Hepatic stellate cell (primary cell): ENCODE results near the gene STK35.
A peak's percentile ranks its signal among the peaks of the same experiment; 100 is the strongest.

Experiments
- DNase-seq: peaks from one replicate; pipeline ENCODE4 v3.0.0; 2011; ENCODE audit warnings: low spot score

STK35 gene

DNA sequence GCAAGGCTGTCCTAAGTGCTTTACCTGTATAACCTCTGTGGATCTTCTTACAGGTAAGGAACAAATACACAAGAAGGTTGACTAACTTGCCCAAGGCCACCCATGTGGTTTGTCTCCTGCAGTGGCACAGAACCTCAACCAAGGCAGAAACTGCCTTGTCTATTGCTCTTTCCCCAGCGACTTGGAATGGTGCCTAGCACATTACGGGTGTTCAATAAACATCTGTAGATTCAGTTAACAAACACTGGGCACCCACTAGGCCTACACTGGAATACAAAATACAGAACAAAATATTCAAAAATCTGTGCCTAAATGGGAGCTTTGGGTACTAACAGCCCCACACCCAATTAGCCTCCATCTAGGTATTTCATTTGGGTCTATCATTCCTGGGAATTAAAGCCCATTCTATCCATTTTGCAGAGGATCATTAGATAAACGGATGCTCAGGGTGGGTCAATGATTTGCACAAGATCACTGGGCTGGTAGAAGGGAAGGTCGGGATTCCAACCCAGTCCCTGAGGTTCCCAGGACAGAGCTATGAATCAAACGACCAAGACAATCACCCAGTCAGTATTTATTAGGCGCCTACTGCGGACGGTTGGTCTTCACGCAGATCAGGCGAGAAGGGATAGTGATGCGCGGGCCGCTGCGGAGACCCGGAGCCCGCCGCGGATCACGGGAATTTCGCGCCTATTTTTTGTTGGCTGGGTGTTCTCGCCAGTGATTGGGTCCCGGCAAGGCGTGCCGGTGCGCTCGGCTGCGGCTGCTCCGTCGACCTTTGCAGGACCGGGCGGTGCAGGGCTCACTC lies at the start of gene STK35:
TSS of gene STK35 (plus strand) at position 771 of the 808 bp plus-strand sequence. CDS start 55 bp downstream, outside the sequence.
- DNase-seq, result peak; percentile 79

DNA sequence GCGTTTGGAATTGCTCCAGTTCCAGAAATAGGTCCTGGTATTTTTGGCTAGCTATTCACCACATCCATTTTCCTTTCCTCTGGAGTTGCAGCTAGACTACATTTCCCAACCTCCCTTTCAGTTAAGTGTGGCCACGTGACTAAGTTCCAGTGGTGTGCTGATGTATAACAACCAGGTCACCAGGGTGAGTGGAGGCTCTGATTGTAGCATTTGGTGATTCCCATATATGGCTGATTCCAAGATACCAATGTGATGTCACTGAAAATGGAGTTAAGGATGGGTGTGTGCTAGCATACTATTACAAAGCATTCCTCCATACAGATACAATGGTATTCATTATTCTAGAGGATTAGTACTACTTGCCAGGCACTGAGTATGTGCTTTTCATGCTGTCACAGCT lies 49.7 kb upstream of the STK35 start:
- DNase-seq, result no peak

DNA sequence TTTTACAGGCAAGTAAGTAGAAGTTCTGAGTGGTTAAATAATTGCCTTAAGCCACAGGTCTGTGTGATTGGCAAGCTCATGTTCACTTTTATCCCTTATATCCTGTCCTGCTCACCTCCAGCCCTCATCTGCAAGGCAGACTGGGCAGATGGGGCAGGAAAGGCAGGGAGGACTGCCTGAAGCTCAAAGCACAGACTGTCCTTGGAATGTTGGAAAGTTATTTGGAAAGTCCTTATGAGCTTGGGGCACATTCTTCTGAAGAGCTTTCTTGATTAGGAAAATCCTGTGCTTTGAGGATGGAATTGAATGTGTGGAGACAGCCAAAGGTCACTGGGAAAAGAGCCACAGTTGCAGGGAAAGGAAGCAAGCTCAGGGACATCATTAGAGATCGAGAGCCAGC lies 48.9 kb upstream of the STK35 start:
- DNase-seq, result no peak

DNA sequence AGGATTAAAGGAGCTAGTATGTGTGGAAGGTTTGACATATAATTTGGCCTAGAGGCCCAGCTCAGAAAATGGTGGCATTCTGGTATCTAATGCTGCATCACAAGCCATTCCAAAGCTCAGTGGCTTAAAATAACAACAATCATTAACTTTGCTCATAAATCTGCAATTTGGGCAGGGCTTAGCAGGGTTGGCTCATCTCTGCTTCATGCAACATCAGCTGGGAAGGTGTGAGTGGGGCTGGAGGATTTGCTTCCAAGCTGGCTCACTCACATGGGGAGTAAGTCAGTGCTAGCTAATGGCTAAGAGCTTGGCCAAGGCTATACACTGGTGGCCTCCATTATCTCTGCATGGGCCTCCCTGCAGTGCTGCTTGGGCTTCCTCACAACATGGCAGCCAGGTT lies 48.0 kb upstream of the STK35 start:
- DNase-seq, result no peak

DNA sequence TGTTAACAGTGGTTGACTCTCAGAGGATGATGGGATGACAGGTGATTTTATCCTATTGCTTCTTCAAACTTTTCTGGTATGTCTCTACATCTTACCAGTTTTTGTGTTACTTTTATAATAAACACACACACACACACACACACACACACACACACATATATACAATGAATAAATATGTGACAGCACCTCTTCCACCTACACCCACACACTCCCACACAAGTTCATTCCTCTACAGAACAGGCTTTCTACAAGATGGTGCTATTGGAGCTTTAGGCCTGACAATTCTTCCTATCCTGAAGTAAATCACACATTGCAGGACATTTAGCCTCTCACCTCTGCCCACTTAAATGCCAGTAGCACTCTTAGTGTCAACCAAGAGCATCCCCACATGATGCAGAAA lies 46.7 kb upstream of the STK35 start:
- DNase-seq, result no peak

DNA sequence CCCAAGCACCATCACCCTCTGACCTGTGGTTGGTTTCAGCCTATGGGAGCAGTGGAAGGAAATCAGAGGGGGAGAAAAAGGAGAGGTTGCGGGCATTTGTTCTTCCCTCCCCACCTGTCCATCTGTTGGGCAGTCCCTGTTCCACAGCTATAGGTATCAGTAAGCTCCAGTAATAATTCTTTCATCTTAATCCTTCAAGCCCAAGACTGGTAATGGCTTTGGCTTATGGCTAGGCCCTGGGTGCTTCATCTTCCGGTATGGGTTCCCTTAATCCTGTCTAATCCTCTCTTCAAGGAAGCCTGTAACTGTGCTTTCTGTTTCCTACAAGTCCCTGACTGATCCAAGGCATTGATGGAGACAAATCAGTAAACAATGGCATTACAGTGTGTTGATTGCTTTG lies 42.2 kb upstream of the STK35 start:
- no peak for DNase-seq

DNA sequence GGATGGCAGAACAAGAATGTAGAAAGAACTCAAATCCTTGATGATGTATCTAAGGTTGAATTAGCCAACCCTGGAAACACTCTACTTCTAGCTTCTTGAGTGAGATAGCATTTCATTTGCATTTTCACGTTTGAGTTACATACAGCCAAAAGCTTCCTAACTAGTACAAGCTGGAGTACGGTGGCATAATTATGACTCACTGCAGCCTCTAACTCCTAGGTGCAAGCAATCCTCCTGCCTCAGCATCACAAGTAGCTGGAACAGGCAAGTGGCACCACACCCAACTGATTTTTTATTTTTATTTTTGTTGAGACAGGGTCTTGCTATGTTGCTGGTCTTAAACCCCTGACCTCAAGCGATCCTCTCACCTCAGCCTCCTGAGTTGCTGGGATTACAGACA lies 36.5 kb upstream of the STK35 start:
- DNase-seq, result no peak

DNA sequence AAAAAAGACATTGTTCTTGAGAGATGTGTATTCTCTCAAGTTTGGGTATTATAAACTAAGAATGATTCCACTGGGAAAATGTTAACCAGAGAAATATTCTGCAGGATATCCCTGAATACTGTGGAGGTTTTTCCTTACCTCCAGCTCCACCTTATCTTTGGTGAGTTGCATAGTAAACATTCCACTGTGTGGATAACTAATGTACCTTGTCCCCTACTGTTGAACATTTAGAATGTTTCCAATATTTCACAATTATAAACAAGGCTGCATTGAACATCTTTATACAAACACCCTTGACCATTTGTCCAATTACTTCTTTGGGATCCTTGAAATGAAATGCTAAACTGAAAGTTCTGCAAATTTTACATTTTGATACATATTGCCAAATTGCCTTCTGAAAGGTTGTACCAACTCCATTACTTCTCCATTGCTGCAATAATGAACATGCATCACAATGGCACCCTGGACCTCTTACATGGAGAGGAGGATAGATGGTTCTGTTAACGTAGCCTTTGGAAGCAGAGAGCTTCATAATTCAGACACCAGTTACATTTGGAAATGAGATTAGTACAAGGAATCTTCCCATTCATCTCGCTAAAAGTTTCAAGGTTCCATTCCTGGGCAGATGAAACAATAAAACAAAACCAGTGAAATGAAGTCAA lies 35.0 kb upstream of the STK35 start:
- DNase-seq, result no peak

DNA sequence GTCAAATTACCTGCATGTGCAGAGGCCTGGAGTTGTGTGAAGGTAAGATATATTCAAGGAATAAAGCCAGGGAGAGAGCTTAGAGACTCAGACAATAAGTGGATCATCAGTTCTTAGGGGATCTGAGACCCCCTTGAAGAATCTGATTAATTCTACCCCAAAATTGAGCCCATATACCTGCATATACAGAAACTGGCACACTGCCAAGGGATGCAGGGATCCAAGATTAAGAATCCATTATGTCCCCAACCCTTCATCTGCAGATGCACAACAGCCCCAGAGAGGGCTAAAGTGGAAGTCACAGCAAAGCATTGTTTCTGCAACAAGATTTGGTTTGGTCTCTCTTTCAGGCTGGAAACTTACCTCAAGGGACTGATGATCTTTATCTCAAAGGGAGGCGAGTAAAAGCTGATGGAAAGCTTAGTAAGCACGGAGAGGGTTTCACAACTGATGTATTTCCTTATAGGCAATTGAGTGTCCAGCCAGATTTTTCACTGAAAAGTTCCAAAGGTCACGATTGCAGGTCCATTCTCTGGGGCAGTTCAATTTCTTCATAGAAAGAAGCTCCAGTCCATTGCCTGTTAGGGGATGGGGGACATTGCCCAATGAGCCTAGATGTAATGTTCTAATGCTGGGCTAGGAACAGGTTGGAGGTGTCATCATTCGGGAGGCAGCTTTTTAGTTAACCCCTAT lies 20.9 kb upstream of the STK35 start:
- DNase-seq, result no peak

DNA sequence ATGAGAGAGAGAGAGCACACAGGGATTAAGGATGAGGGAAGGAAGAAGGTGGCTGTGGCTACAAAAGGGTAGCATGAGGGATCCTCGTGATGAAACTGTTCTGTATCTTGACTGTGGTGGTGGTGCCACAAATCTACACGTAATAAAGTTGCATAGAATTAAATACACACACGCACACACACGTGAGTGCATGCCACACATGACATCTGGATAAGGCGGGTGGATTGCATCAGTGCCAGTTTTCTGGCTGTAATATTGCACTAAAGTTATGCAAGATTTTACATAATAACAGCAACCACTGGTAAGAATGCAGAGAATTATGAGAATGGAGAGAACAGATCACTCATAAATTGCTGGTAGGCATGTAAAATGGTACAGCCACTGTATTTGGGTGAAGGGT lies 16.9 kb upstream of the STK35 start:
- no peak for DNase-seq

DNA sequence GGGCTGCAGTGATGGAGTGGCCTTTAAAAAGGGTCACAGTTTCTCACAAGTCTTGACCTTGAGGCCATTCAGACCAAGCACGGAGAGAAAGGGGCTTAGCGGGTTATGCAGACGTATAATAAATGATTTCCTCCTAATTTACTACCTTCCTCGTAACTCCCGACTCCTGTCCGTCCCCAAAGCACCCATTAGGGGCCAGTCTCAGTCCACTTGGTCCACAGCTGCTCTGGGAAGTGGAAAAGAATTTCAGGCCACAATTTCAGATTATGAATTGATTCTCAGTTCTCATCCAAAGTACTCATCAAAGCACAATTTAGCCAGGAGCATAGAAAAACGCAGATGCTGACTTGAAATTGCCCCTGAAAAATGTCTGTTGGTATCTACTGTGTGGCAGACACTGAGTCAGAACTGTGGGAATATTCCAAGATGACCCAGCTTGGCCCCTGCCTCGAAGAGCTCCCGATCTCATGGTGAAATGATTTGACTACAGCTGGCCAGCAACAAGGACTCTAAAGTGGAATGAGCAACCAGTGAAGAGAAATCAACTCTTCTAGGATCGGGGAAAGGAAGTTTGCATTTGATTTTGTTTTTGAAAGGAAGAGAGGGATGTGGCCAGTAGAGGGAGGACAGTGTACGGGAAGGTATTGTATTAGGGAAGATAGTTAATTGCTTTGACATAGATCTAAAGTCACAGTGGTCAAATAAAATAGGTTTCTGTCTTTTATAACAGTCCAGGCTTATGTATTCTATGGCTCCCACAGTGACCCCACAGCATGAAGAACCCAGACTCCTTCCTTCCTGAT lies 15.2 kb upstream of the STK35 start:
- DNase-seq, result no peak

DNA sequence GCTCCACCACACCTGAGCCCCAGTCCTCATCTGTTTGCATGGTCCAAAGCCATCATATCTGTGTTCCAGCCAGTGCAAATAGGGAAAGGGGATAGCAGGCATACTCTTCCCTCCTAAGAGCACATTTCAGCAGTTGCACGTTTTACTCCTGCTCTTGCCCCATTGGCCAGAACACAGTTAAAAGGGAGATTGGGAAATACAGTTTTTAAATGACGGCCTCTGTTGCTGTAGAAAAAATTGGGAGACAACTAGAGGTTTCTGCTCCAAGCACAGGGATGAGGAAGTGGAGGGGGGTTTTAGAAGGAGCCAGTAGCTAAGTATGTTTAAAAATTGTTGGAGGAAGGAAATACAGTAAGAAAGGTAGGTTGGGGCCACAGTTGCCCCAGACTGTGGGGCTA lies 14.6 kb upstream of the STK35 start:
- no peak for DNase-seq

DNA sequence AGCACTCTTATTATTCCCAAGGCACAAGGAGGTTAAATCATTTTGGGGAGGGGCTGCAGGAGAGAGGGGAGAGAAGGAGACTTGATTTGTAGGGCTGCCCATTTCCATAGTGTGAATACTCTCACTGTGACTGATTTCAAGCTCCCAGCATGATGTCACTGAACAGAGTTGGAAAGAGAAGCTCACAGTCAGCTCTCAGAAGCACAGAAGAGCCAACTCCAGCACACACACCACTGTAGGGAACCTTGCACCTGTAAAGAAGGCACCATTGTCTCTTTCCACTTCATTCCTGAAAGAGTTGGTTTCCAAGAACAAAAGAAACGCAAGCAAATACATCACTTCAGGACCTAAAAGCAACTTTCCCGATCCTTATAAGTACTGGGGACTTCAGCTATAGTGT lies 12.7 kb upstream of the STK35 start:
- no peak for DNase-seq

DNA sequence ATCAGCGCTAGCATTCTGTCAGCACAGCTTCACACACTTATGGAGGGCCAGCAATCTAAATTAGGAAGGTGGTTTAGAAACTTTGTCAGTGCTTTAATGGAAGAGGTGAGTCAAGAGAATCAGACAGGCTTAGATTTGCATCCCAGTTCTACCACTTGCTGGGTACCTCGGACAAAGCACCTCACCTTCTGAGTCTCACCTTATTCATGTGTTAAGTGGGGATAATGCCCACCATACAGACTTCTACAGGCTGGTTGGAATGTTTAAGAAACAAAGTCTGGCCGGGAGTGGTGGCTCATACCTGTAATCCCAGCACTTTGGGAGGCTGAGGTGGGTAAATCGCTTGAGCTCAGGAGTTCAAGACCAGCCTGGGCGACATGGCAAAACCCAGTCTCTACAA lies 12.2 kb upstream of the STK35 start:
- DNase-seq, result no peak

DNA sequence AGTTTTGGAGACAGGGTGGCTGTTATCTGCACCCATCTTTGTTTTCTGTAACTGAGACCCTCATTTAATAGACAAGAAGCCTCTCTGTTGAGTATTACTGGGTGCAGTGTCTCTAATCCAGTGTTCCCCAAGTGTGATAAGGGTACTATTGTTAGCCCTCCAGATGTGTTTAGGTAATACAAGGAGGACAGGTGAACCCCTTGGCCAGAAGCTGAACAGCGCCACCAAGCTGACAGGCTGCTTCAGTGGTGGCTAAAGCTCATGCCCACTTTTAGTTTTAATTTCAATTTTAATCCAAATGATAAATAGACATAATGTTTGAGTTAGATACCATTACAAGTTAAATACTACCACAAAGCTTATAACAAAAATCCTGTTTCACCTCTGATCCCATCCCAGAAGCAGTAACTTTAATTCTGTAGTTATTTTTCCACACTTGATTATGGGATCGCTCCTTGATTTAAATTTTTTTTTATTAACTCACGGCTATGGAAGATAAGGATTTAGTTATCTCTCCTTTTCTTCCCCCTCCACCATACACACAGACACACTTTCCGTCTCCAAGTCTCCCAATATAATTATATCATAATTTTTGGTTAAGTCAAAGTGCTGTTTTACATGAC lies 8.4 kb upstream of the STK35 start:
- no peak for DNase-seq

DNA sequence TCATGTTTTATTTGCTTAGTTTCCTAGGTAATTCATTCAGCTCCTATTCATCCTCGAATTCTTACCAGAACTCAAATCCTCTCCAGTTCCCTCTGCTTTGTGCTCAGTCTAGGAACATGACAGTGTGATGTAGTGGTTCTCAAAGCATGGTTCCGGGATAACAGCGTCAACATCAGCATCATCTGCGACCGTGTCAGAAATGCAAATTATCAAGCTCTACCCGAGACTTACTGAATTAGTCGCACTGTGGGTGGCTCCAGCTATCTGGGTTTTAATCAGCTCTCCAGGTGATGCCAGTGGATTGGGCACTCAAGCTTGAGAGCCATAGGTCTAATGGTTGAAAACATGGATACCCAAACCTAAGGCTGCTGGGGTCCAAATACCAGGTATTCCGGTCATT lies 7.7 kb upstream of the STK35 start:
- no peak for DNase-seq

DNA sequence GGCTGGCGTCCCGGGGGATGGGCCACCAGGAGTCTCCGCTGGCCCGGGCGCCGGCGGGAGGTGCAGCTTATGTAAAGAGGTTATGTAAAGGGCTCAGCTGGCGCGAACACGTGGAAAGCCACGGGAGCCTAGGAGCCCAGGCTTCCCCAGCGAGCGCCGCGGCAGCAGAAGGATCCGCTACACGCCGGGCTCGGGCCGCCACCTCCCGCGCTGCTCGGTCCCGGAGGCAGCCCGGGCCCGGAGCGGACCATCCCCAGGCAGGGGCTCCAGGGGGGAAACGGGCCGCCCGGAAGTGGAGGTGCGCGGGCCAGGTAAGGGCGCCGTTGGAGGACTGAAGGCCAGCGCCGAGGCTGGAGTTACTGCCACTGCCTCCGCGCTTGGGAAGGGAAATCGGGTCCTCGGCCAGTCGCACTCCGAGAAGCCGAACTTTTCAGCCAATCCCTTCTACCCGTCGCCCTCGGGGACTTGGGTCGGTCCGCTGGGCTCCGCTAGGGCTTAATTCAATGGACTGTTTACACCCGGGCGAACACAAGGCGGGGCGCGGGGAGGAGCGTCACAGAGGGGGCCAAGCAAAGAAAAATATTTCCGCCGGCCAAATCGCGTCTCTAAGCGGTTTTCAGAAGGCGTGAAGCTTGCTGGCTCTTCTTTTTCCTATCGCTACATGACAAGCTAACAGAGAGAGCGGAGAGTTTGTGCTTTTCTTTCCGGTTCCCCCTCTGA lies 398 bp downstream of the STK35 start:
- DNase-seq, result peak; percentile 94

DNA sequence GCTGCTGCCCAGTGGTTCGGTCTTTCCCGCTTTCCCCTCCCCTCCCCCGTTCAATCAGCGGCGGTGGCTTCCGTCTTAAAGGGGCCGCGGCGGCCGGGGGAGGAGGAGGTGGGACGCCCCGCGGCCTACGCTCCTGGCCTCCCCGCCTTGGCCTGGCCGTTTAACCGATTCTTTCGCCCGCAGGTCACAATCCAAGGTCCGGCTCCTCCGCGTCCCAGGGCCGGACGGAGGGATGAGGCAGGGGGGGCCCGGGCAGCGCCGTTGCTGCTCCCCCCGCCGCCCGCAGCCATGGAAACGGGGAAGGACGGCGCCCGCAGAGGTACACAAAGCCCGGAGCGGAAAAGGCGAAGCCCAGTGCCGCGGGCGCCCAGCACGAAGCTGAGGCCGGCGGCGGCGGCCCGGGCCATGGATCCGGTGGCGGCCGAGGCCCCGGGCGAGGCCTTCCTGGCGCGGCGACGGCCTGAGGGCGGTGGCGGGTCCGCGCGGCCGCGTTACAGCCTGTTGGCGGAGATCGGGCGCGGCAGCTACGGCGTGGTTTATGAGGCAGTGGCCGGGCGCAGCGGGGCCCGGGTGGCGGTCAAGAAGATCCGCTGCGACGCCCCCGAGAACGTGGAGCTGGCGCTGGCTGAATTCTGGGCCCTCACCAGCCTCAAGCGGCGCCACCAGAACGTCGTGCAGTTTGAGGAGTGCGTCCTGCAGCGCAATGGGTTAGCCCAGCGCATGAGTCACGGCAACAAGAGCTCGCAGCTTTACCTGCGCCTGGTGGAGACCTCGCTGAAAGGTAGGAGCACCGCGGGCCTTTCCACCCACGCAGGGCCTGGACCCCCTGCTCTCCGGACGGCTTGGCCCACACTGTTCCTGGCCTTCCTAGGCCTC lies 1.2 kb downstream of the STK35 start:
- DNase-seq, result peak; percentile 93

DNA sequence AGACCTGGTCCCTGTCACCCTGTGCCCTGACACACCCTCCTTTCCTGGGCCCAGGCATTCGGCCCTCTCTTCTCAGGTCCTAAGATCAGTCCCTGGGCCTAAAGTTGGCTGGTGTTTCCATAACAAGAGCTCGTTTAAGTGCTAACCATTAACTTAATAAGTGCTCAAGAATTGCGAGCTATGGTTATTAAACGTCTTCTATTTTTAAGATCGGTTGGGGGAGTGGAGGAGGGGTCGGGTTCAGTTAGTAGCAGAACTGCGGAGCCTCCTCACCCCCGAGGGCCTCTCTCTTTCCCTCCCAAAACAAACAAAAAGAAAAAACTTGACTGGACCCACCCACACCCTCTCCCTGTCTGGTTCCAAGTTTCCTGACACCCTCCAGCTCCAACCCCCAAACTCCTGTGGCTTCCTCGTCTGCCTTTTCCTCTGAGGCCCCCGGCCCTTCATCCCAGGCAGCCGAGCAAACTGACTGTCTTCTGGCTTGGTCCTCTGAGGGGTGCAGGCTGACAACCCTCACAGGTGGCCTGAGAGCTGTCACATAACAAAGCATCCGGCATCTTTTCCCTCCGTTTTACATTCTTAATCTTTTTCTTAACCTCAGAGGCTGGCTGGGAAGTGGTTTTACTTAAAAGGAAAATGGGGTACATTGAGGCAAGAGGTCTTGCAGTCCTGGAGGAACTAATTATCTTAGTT lies 2.0 kb downstream of the STK35 start:
- DNase-seq, result no peak

DNA sequence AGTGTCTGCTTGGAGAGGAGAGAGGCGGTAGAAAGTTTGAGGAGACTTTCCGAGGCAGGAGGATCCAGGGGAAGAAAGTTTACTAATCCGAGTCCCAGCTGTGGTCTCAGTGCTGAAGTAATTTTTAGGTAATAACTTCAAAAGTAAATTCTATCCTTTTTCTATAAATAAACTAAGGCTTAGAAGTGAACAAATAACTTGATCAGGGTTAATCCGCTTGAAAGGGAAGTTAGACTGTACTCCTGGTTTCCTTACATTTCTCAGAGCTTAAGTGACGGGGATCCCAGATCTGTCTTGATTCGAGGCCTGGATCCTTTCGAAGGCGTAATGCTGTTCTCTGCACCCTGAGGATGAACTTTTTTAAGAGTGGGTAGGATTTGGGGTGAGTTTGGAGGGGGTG lies 2.6 kb downstream of the STK35 start:
- DNase-seq, result no peak
